A549 (cell line): ENCODE measurements around the gene HPN. TPM values are rescaled to one million over a fixed set of nuclear protein-coding genes. Genes with fewer than 3 reads are reported as not detected.
"Not testable (repeated sequence)": the region's sequence is repeated elsewhere in the genome, so short reads cannot be mapped to it uniquely, and the experiment has no call there.

ENCODE experiments used
- ATAC-seq, 2 experiments: fragments of 200-7000 bp in 1 of 2; fragments of >200 bp in 1 of 2; cut with Nextera tagmentation in 1 of 2; cut with Tn5 transposase in 1 of 2; 3 replicates each; pipeline versions ENCODE4 v1.8.0 to v1.9.1; 2018 to 2020; ENCODE audit warnings: mild to moderate bottlenecking in 1 of 2, moderate library complexity in 1 of 2
- CTCF ChIA-PET: fragments of 300-600 bp; sonication (Branson Sonifier 250); formaldehyde crosslinking; extraction: SDS; loops from one replicate; lab custom pipeline; 2021; ENCODE audit warnings: antibody characterized with exemption, inconsistent platforms; lab: Yijun Ruan, JAX
- POLR2A ChIA-PET: fragments of 350-600 bp; formaldehyde crosslinking; extraction: SDS; loops from one replicate; lab custom pipeline; 2021; ENCODE audit warnings: antibody characterized with exemption, inconsistent platforms; lab: Yijun Ruan, JAX
- DNase-seq, 2 experiments: peaks; one replicate each; pipeline versions ENCODE4 v3.0.0 to v3.0.0-alpha.2; 2011 to 2016; ENCODE audit warnings: low read depth in 1 of 2, low spot score in 1 of 2
- FAIRE-seq: peaks from 2 replicates; lab custom pipeline; 2011; peaks lifted over from hg19 to GRCh38; lab: Jason Lieb, UNC
- H3K27ac ChIP-seq, 2 experiments: fragments of >200 bp; sonication (Bioruptor Twin); formaldehyde crosslinking; 3 replicates each; pipeline ENCODE4 v1.5.1; 2016 to 2017
- H3K4me1 ChIP-seq: fragments of >200 bp; sonication (Bioruptor Twin); formaldehyde crosslinking; 3 replicates; pipeline ENCODE4 v1.6.1; 2016
- H3K4me2 ChIP-seq: fragments of >200 bp; sonication (Bioruptor Twin); formaldehyde crosslinking; 3 replicates; pipeline ENCODE4 v1.6.1; 2016
- H3K4me3 ChIP-seq: fragments of >200 bp; sonication (Bioruptor Twin); formaldehyde crosslinking; 3 replicates; pipeline ENCODE4 v1.5.1; 2016
- H3K9me3 ChIP-seq: fragments of >200 bp; sonication (Bioruptor Twin); formaldehyde crosslinking; 3 replicates; pipeline ENCODE4 v1.6.1; 2016
- CBX2 ChIP-seq: fragments of 200-600 bp; sonication (generic); IDR thresholded peaks from 2 replicates; pipeline ENCODE4 v1.6.1; 2016; ENCODE audit warnings: low read depth, mild to moderate bottlenecking, borderline replicate concordance
- CBX8 ChIP-seq: fragments of 200-600 bp; sonication (generic); IDR thresholded peaks from 2 replicates; pipeline ENCODE4 v1.6.1; 2016
- CHD2 ChIP-seq: fragments of 150-350 bp; IDR thresholded peaks from 2 replicates; pipeline ENCODE4 v1.6.1; 2014; ENCODE audit warnings: low read length; ENCODE audit not compliant: partially characterized antibody
- EHMT2 ChIP-seq: fragments of 200-600 bp; sonication (generic); IDR thresholded peaks from 2 replicates; pipeline ENCODE4 v1.6.1; 2016; ENCODE audit warnings: antibody characterized with exemption, low read depth, mild to moderate bottlenecking, moderate library complexity
- FOSB ChIP-seq: fragments of 250-450 bp; sonication (Bioruptor Pico); IDR thresholded peaks from 2 replicates; pipeline ENCODE4 v1.5.0; 2020; ENCODE audit warnings: mild to moderate bottlenecking, moderate library complexity
- FOXS1 ChIP-seq: fragments of 250-450 bp; sonication (Bioruptor Pico); IDR thresholded peaks from 2 replicates; pipeline ENCODE4 v1.5.0; 2020; ENCODE audit warnings: mild to moderate bottlenecking, moderate library complexity
- HOXB5 ChIP-seq: fragments of 250-450 bp; sonication (Bioruptor Pico); IDR thresholded peaks from 2 replicates; pipeline ENCODE4 v1.5.0; 2020; ENCODE audit warnings: mild to moderate bottlenecking, moderate library complexity
- KDM1A ChIP-seq: fragments of 200-600 bp; sonication (generic); IDR thresholded peaks from 2 replicates; pipeline ENCODE4 v1.6.1; 2016; ENCODE audit warnings: low read depth, mild to moderate bottlenecking
- NFE2L2 ChIP-seq: fragments of 150-350 bp; conservative IDR thresholded peaks from 2 replicates; pipeline ENCODE4 v1.6.1; 2014; ENCODE audit warnings: low read length
- NR3C1 ChIP-seq: fragments of >200 bp; sonication (Bioruptor Twin); formaldehyde crosslinking; IDR thresholded peaks from 3 replicates; pipeline ENCODE4 v1.6.1; 2017
- PHF8 ChIP-seq: fragments of 200-600 bp; sonication (generic); IDR thresholded peaks from 2 replicates; pipeline ENCODE4 v1.6.1; 2016; ENCODE audit warnings: low read depth, mild to moderate bottlenecking, antibody characterized with exemption, moderate library complexity, borderline replicate concordance
- POLR2A ChIP-seq: IDR thresholded peaks from 2 replicates; pipeline ENCODE4 v1.6.1; 2012; ENCODE audit warnings: mild to moderate bottlenecking, low read length
- POLR2AphosphoS2 ChIP-seq: conservative IDR thresholded peaks from 2 replicates; pipeline ENCODE4 v1.6.1; 2012; ENCODE audit warnings: low read length, improper control_type of control experiment, inconsistent platforms
- RAD21 ChIP-seq, 2 experiments: fragments of >200 bp in 1 of 2; sonication (Bioruptor Twin) in 1 of 2; formaldehyde crosslinking in 1 of 2; IDR thresholded peaks in 1 of 2; conservative IDR thresholded peaks in 1 of 2; 2 replicates in 1 of 2; 3 replicates in 1 of 2; pipeline ENCODE4 v1.6.1; 2012 to 2018; ENCODE audit warnings: inconsistent platforms in 1 of 2
- RARB ChIP-seq: fragments of 250-450 bp; sonication (Bioruptor Pico); IDR thresholded peaks from 2 replicates; pipeline ENCODE4 v1.8.0; 2021; ENCODE audit warnings: mild to moderate bottlenecking, moderate library complexity
- TFCP2L1 ChIP-seq: fragments of 250-450 bp; sonication (Bioruptor Pico); IDR thresholded peaks from 2 replicates; pipeline ENCODE4 v1.5.0; 2021; ENCODE audit warnings: mild to moderate bottlenecking
- WGBS: methylation state at CpG from one replicate; pipeline ENCODE4 v1.1.6; 2017; ENCODE audit errors: missing lambda C conversion rate; 5-methylcytosine and 5-hydroxymethylcytosine counted together
- polyA plus RNA-seq, 4 experiments: library from polyadenylated mRNA; depleted of rRNA in 3 of 4; stranded (reverse); fragments of >200 nt; fragmentation: RNase III in 1 of 4; extraction: RNeasy Plus Mini Kit Qiagen cat#74134 plus additional on column Dnase treatment in 1 of 4; gene quantifications; 2 replicates in 3 of 4; 3 replicates in 1 of 4; pipeline ENCODE4 v1.2.3, GENCODE V29; 2011 to 2017
- TF ChIP-seq, protein P1 (sequence below): IDR thresholded peaks from 2 replicates; pipeline ENCODE4 v1.6.1; 2012
- TF ChIP-seq, protein P2 (sequence below): fragments of 150-350 bp; IDR thresholded peaks from 2 replicates; pipeline ENCODE4 v1.6.1; 2014; ENCODE audit warnings: low read depth, mild to moderate bottlenecking, low read length

HPN gene
- polyA plus RNA-seq, 2 of the 4 experiments (the other 2 are of a cell fraction) = 0.06 to 0.08 TPM

GRCh38 chr19:35048911-35049411 lies 7.4 kb downstream of the HPN start:
- Histone ChIP-seq H3K4me1 (peaks cover 15% of the 10 kb centered on the region), H3K4me2 (peak overlapping the region; percentile 20; the same call in 1 of the 3 replicates), H3K27ac (peak overlapping the region in 1 of 2 experiments; percentile 22; a peak in 2 of 6 replicates), H3K4me3 (no peak overlapping the region), H3K9me3 (no peaks in the 10 kb centered on the region)
- ChIA-PET POLR2A (no interaction called here), CTCF (interaction anchor here (1.1 to 16.2 kb wide), 11 partner anchors 11 to 105 kb away, joined by 3 to 374 read pairs (median 31); partner anchors contain the start of genes FXYD5, LGI4 and SCN1B)
- no peak for TF ChIP-seq CHD2
- TF ChIP-seq FOXS1 (CRISPR knock-in tag) = no peak
- no peak for TF ChIP-seq NR3C1
- TF ChIP-seq RAD21 (conservative IDR thresholded peaks at IDR 0.05 in 1 of 2, IDR thresholded peaks at IDR 0.05 in 1 of 2) = no peak
- no peak for DNase-seq
- WGBS = 57% methylated on average over 12 of the region's 12 CpGs
- no peak for FAIRE-seq
- peak in 1 of 2 experiments; percentile 3; a peak in 1 of 6 replicates for ATAC-seq

DNA sequence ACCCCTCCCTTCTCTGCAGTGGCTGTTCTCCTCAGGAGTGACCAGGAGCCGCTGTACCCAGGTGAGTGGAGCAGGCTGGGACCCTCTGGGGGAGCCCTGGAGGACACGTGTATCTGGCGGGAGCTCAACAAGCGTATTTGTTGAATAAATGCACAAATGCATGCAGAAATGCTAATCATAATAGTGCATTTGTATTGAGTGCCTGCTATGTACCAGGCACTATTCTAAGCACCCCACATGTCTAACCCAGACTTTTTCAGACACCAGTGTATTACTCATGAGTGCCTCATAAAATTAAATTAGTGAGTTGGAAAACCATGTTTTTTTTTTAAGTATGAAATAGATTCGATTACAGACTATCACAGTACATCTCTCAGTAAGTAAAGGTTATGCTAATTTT lies 7.9 kb downstream of the HPN start:
- peaks cover 15% of the 10 kb centered on the region for H3K4me1 ChIP-seq
- no peak overlapping the region for H3K4me3 ChIP-seq
- no peak for TF ChIP-seq CBX8
- TF ChIP-seq KDM1A = no peak
- TF ChIP-seq, protein P1, sequence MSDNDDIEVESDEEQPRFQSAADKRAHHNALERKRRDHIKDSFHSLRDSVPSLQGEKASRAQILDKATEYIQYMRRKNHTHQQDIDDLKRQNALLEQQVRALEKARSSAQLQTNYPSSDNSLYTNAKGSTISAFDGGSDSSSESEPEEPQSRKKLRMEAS = no peak
- TF ChIP-seq TFCP2L1 = no peak
- TF ChIP-seq CHD2 = no peak
- no peak for TF ChIP-seq NFE2L2
- no peak for TF ChIP-seq FOSB (CRISPR knock-in tag)
- TF ChIP-seq PHF8 = no peak
- TF ChIP-seq POLR2A = no peak
- no peak for TF ChIP-seq HOXB5 (CRISPR knock-in tag)
- no peak for TF ChIP-seq RARB (CRISPR knock-in tag)
- no peak for TF ChIP-seq FOXS1 (CRISPR knock-in tag)
- TF ChIP-seq, protein P2, sequence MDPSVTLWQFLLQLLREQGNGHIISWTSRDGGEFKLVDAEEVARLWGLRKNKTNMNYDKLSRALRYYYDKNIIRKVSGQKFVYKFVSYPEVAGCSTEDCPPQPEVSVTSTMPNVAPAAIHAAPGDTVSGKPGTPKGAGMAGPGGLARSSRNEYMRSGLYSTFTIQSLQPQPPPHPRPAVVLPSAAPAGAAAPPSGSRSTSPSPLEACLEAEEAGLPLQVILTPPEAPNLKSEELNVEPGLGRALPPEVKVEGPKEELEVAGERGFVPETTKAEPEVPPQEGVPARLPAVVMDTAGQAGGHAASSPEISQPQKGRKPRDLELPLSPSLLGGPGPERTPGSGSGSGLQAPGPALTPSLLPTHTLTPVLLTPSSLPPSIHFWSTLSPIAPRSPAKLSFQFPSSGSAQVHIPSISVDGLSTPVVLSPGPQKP = no peak
- no peak for TF ChIP-seq POLR2AphosphoS2
- TF ChIP-seq EHMT2 = no peak
- no peak for TF ChIP-seq CBX2
- POLR2A ChIA-PET = interaction anchor here (0.7 kb wide), 1 partner anchor 578 kb away, joined by 3 read pairs; no protein-coding TSS in a partner anchor
- no peaks in the 10 kb centered on the region for H3K9me3 ChIP-seq
- H3K27ac ChIP-seq = peak overlapping the region in 1 of 2 experiments; percentile 22; a peak in 1 of 6 replicates
- no peak for ATAC-seq
- H3K4me2 ChIP-seq = no peak overlapping the region
- WGBS = 66% methylated on average over 5 of the region's 5 CpGs
- CTCF ChIA-PET = interaction anchor here (1.4 to 16.2 kb wide), 8 partner anchors 10 to 86 kb away, joined by 5 to 374 read pairs (median 74); partner anchors contain the start of genes LGI4 and SCN1B
- FAIRE-seq = peak; percentile 43
- no peak for DNase-seq

DNA sequence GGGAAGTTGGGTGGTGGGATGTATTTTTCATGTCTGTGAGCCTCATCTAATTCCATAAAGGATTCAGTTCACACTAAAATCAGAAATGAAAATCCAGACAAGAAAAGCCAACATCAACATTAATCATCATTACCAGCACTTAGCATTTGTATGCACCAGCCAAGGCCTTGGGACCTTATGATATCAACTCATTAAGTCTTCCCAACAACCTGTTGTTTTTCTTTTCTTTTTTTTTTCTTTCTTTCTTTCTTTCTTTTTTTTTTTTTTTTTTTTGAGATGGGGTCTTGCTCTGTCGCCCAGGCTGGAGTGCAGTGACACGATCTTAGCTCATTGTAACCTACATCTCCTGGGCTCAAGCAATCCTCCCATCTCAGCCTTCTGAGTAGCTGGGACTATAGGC lies 9.1 kb downstream of the HPN start:
- H3K9me3 ChIP-seq, H3K4me2 ChIP-seq, H3K4me3 ChIP-seq, DNase-seq, ATAC-seq, H3K27ac ChIP-seq, POLR2A ChIA-PET: not testable (repeated sequence)
- WGBS = 85% methylated on average over 2 of the region's 2 CpGs
- peaks cover 15% of the 10 kb centered on the region for H3K4me1 ChIP-seq
- CTCF ChIA-PET = interaction anchor here (1.1 to 18.1 kb wide), 10 partner anchors 2 to 124 kb away, joined by 3 to 374 read pairs (median 30); partner anchors contain the start of genes HPN, LGI4, SCN1B and ZNF30
- peak; percentile 51 for FAIRE-seq

- POLR2A ChIA-PET, H3K9me3 ChIP-seq, H3K4me3 ChIP-seq, H3K27ac ChIP-seq, ATAC-seq, DNase-seq, H3K4me2 ChIP-seq, FAIRE-seq: not testable (repeated sequence)
- CTCF ChIA-PET = interaction anchor here (1.1 to 18.1 kb wide), 12 partner anchors 3 to 125 kb away, joined by 3 to 374 read pairs (median 10); partner anchors contain the start of genes HPN, LGI4, SCN1B and ZNF30
- WGBS = 89% methylated on average over 4 of the region's 4 CpGs
- peaks cover 15% of the 10 kb centered on the region for H3K4me1 ChIP-seq
Measured at GRCh38 chr19:35051268-35051667, 9.7 kb downstream of the HPN start.
